Activated T-helper 17 cell treated with anti-CD3 and anti-CD28 coated beads, Interleukin-2, amount 50 U/mL, for 72 hours (primary cell): ENCODE results near the gene ATP9B. TPM values are rescaled to one million over a fixed set of nuclear protein-coding genes. Genes with fewer than 3 reads are reported as not detected.

Experiments
- ATAC-seq: fragments of 150-1000 bp; cut with Tn5 transposase; replicated peaks from 2 replicates; pipeline ENCODE4 v1.10.0; 2021; ENCODE audit warnings: mild to moderate bottlenecking, moderate library complexity
- H3K27ac Mint-ChIP-seq: one replicate; pipeline ENCODE4 v1.8.0; 2022; ENCODE audit warnings: mixed read lengths
- H3K27me3 Mint-ChIP-seq: one replicate; pipeline ENCODE4 v1.8.0; 2022; ENCODE audit warnings: mixed read lengths
- H3K36me3 Mint-ChIP-seq: one replicate; pipeline ENCODE4 v1.8.0; 2022; ENCODE audit warnings: low read depth, mild to moderate bottlenecking, mixed read lengths
- H3K4me1 Mint-ChIP-seq: one replicate; pipeline ENCODE4 v1.8.0; 2022; ENCODE audit warnings: mixed read lengths
- H3K4me3 Mint-ChIP-seq: one replicate; pipeline ENCODE4 v1.8.0; 2022; ENCODE audit warnings: mild to moderate bottlenecking, mixed read lengths
- H3K9me3 Mint-ChIP-seq: one replicate; pipeline ENCODE4 v1.8.0; 2022; ENCODE audit warnings: mixed read lengths
- total RNA-seq, 2 donors: library from RNA; stranded (reverse); gene quantifications; one replicate each; pipeline ENCODE4 v1.2.3, GENCODE V29; 2022

Gene ATP9B
- total RNA-seq, 2 donors from 2014 or later = 23.3 to 29.4 TPM

GRCh38 chr18:79382681-79383387 is 313.6 kb downstream of the ATP9B start:
- H3K36me3 Mint-ChIP-seq = peaks cover 14% of the 10 kb centered on the region
- no peak overlapping the region for H3K4me3 Mint-ChIP-seq
- H3K9me3 Mint-ChIP-seq = no peaks in the 10 kb centered on the region
- H3K27me3 Mint-ChIP-seq = no peaks in the 10 kb centered on the region
- no peak overlapping the region for H3K27ac Mint-ChIP-seq
- H3K4me1 Mint-ChIP-seq = peaks cover 16% of the 10 kb centered on the region
- ATAC-seq = no peak

DNA sequence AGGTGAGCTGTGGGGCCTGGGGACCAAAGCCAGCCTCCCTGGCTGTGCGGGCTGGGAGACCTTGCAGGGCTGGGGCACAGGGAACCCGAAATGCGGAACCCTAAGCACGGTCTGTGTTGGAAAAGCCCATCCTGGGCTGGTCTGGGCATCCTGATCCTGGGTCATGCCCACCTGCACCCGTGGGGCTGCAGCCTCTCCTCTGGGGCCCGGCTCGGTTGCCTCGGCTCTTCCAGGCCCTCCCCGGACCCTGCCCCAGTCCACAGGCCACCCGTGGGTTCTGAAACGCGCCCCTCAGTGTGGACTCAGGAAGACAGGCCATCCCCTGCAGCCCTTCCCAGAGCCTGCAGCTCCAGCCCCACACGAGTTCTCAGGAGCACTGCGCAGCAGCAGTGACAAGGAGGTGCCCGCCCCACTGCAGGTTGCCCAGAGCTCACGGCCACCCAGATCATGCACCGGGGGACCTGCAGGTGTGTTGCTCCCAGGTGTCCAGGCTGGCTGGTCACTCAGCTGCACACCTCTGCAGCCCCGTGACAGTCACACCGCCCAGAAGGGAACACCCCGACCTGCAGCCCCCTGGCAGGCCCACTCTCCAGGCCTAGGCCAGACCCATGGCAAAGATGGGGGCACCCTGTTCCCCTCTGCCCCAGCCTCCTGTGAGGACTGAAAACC is 314.3 kb downstream of the ATP9B start:
- peaks cover 12% of the 10 kb centered on the region for H3K4me1 Mint-ChIP-seq
- peaks cover 2% of the 10 kb centered on the region for H3K27me3 Mint-ChIP-seq

GRCh38 chr18:79384151-79384807 is 315.1 kb downstream of the ATP9B start:
- peaks cover 6% of the 10 kb centered on the region for H3K4me1 Mint-ChIP-seq
- H3K36me3 Mint-ChIP-seq = no peaks in the 10 kb centered on the region

More for the DNA sequence above, 314.3 kb downstream of the ATP9B start:
- no peak for ATAC-seq
- Mint-ChIP-seq H3K9me3 (no peaks in the 10 kb centered on the region), H3K4me3 (no peak overlapping the region), H3K27ac (peak overlapping the region; percentile 75), H3K36me3 (peaks cover 7% of the 10 kb centered on the region)

DNA sequence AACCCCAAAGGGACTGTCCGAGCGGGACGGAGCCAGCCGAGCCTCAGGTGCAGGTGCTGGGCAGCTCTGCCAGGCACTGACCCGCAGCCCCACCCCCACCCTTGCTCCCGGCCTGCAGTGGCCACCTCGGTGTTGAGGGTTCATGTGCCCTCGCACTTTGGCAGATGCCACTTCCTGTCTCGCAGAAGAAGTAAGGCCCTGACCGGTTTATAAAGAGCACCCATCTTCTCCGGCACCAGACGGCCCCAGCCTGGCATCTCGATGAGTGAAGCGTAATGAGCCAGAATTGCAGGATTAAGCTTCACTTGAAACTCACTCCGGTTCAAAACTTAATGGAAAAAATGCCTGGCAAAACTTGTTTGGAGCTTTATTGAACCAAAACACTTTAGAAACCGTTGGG is 315.6 kb downstream of the ATP9B start:
- Mint-ChIP-seq H3K27ac (no peak overlapping the region), H3K27me3 (peaks cover 8% of the 10 kb centered on the region), H3K9me3 (no peaks in the 10 kb centered on the region), H3K36me3 (no peaks in the 10 kb centered on the region), H3K4me1 (peaks cover 5% of the 10 kb centered on the region), H3K4me3 (no peak overlapping the region)
- no peak for ATAC-seq

More at GRCh38 chr18:79384151-79384807, 315.1 kb downstream of the ATP9B start:
- Mint-ChIP-seq H3K27ac (peak overlapping the region; percentile 75), H3K4me3 (no peak overlapping the region), H3K27me3 (peaks cover 7% of the 10 kb centered on the region), H3K9me3 (no peaks in the 10 kb centered on the region)
- no peak for ATAC-seq

DNA sequence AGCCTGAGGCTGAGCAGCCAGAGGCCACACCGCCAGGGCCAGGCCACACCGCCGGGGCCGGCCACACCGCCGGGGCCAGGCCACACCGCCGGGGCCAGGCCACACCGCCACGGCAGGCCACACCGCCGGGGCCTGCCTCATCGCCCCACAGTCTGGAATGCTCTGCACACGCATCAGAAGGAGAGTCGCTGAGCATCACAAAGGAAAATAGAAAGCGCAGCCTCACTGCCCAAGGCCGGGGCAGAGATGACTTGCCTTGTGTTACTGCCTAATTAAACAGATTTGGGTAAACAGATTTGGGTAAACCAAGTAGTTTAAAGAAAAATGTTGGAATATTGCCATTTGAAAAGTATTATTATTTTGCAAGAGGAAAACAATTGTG is 316.1 kb downstream of the ATP9B start:
- Mint-ChIP-seq H3K4me3 (no peak overlapping the region), H3K27ac (no peak overlapping the region), H3K36me3 (no peaks in the 10 kb centered on the region), H3K4me1 (peaks cover 5% of the 10 kb centered on the region), H3K27me3 (peaks cover 8% of the 10 kb centered on the region), H3K9me3 (no peaks in the 10 kb centered on the region)
- no peak for ATAC-seq

DNA sequence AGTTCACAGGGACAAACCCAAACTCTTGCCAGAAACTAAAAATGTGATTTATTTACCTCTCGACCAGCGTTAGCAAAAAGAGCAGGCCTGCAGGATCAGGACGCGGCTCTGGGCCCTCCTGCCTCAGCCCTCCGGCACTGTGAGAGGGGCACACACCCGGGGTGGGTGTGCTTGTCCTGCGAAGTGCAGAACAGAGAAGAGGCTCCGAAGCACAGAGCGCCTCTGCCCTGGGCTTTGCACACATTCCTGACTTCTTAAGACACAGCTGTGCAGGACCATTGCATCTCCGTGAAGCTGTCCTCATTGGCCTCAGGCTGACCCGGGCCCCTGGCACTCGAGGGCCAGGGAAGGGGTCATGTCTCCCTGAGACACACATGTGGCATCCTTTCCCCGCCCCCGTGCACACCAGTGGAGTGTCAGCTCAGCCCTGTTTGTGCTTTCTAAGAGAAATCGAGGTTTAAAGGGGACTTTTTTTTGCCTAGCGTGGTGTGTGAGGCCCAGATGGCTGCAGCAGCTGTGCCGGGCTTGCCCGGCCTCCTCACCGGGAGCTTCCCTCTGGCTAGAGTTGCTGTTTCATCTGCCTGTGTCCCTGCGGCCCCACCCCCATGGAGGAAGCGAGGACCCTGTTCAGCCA is 316.6 kb downstream of the ATP9B start:
- Mint-ChIP-seq H3K9me3 (no peaks in the 10 kb centered on the region), H3K36me3 (no peaks in the 10 kb centered on the region), H3K27ac (no peak overlapping the region), H3K27me3 (peaks cover 9% of the 10 kb centered on the region), H3K4me3 (no peak overlapping the region), H3K4me1 (peaks cover 5% of the 10 kb centered on the region)
- no peak for ATAC-seq

- ATAC-seq = no peak
- Mint-ChIP-seq H3K27ac (no peak overlapping the region), H3K27me3 (peaks cover 13% of the 10 kb centered on the region), H3K36me3 (no peaks in the 10 kb centered on the region), H3K4me3 (no peak overlapping the region), H3K4me1 (peaks cover 5% of the 10 kb centered on the region), H3K9me3 (no peaks in the 10 kb centered on the region)
Measured at GRCh38 chr18:79386547-79386946, 317.4 kb downstream of the ATP9B start.

- H3K9me3 Mint-ChIP-seq = no peaks in the 10 kb centered on the region
- no peak for ATAC-seq
- peaks cover 5% of the 10 kb centered on the region for H3K4me1 Mint-ChIP-seq
- peaks cover 16% of the 10 kb centered on the region for H3K27me3 Mint-ChIP-seq
- no peak overlapping the region for H3K27ac Mint-ChIP-seq
- H3K4me3 Mint-ChIP-seq = no peak overlapping the region
- no peaks in the 10 kb centered on the region for H3K36me3 Mint-ChIP-seq
Measured at GRCh38 chr18:79387214-79387613, 318.0 kb downstream of the ATP9B start.

DNA sequence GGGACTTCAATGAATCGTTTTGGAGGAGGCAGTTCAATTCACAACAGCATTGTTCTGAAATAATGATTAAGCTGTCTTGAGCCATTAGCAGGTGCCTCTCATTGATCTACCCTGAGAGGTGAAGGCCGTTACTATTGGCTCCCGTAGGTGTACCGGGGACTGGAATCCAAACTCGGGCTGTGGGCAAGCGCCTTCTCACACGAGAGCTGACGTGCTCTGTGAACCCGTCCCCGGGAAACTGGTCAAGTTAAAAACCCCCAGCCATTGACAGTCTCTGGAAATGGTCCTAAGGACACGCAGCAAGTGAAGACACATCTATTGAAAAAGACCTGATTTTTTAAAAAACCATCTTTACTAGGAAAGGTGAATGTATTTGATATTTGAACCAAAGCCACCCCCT is 318.4 kb downstream of the ATP9B start:
- H3K36me3 Mint-ChIP-seq = no peaks in the 10 kb centered on the region
- ATAC-seq = no peak
- H3K4me3 Mint-ChIP-seq = no peak overlapping the region
- H3K27ac Mint-ChIP-seq = no peak overlapping the region
- no peaks in the 10 kb centered on the region for H3K9me3 Mint-ChIP-seq
- H3K27me3 Mint-ChIP-seq = peaks cover 16% of the 10 kb centered on the region
- H3K4me1 Mint-ChIP-seq = peaks cover 5% of the 10 kb centered on the region

- H3K9me3 Mint-ChIP-seq = no peaks in the 10 kb centered on the region
- H3K27me3 Mint-ChIP-seq = peaks cover 16% of the 10 kb centered on the region
- H3K27ac Mint-ChIP-seq = no peak overlapping the region
- H3K36me3 Mint-ChIP-seq = no peaks in the 10 kb centered on the region
- H3K4me1 Mint-ChIP-seq = peaks cover 5% of the 10 kb centered on the region
- no peak overlapping the region for H3K4me3 Mint-ChIP-seq
- ATAC-seq = no peak
Measured at GRCh38 chr18:79388043-79388442, 318.8 kb downstream of the ATP9B start.

- peaks cover 10% of the 10 kb centered on the region for H3K4me1 Mint-ChIP-seq
- H3K9me3 Mint-ChIP-seq = no peaks in the 10 kb centered on the region
- peaks cover 6% of the 10 kb centered on the region for H3K36me3 Mint-ChIP-seq
- H3K4me3 Mint-ChIP-seq = no peak overlapping the region
- no peak for ATAC-seq
- H3K27ac Mint-ChIP-seq = no peak overlapping the region
- peaks cover 16% of the 10 kb centered on the region for H3K27me3 Mint-ChIP-seq
Measured at GRCh38 chr18:79389689-79390088, 320.5 kb downstream of the ATP9B start.

DNA sequence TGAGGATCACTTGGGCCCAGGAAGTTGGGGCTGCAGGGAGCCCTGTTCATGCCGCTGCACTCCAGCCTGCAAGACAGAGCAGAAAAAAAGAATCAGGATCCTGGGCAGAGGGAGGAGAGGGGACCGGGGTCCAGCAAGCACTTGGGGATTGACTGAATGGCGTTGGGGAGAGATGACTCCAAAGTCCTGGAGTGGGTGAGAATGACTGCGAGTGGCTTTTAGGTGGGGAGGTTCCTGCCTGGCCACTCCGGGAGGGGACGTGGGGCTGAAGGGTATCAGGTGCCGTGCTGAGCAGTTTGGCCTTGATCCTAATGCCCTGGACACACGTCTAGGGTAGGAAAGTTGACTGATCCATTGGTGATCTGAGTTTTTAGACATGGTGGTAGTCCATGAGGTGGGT is 323.0 kb downstream of the ATP9B start:
- H3K9me3 Mint-ChIP-seq = no peaks in the 10 kb centered on the region
- H3K27me3 Mint-ChIP-seq = peaks cover 16% of the 10 kb centered on the region
- ATAC-seq = no peak
- H3K4me1 Mint-ChIP-seq = peaks cover 10% of the 10 kb centered on the region
- peaks cover 7% of the 10 kb centered on the region for H3K36me3 Mint-ChIP-seq
- peak overlapping the region; percentile 89 for H3K4me3 Mint-ChIP-seq
- H3K27ac Mint-ChIP-seq = no peak overlapping the region

GRCh38 chr18:79393181-79393634 is 324.0 kb downstream of the ATP9B start:
- peak overlapping the region; percentile 95 for H3K27ac Mint-ChIP-seq
- peak; percentile 12 for ATAC-seq
- peak overlapping the region; percentile 89 for H3K4me3 Mint-ChIP-seq
- peaks cover 6% of the 10 kb centered on the region for H3K4me1 Mint-ChIP-seq
- no peaks in the 10 kb centered on the region for H3K9me3 Mint-ChIP-seq
- H3K27me3 Mint-ChIP-seq = peaks cover 16% of the 10 kb centered on the region
- peaks cover 17% of the 10 kb centered on the region for H3K36me3 Mint-ChIP-seq
